ENCODE results near the gene PDSS2.
A peak's percentile ranks its signal among the peaks of the same experiment; 100 is the strongest.

The PDSS2 gene

DNA sequence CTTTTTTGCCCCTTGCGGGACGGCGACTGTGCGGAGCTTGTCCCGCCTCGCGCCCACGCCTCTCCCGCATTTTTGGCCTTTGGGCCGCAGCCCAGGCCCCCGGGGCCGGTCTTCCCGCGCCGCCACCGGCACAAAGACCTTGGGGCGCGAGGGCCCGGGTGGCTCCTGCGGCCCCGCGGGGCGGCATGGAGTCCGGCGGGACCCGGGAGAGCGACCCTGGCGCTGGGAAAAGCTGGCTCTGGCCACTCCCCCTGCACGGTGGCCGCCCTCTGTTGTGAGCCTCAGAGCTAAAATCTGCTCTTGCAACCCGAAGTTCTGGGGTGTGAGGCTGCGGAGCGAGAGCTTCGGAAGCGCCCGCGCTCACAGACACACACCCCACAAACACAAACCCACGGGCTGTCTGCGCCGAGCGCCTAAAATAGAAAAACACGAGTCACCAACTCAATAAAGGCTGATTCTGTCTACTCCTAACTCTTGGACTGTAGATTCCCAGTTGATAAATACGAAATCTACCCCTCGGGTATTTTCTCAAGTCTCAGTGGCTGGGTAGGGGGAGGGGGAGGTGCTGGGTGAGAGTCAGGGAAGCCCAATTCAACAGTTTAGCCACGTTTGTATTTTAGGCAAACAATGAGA lies 343.6 kb downstream of the PDSS2 start:
- WGBS, 2 donors (ENCODE audit: extremely low coverage in 2 of 2, insufficient read length in 2 of 2, insufficient replicate concordance in 1 of 2): no CpG with 5 or more reads among the region's 45 CpGs
- no peaks in the 10 kb centered on the region for H3K9me3 ChIP-seq (replicated peaks in 1 of 2; ENCODE audit: control insufficient read depth in 2 of 2, insufficient read depth in 1 of 2, low read depth in 1 of 2, low read length in 2 of 2)
- peak overlapping the region; percentile 98 for H3K18ac ChIP-seq (ENCODE audit: low read length)
- H3K4ac ChIP-seq (ENCODE audit: low read length): no peak overlapping the region
- no peaks in the 10 kb centered on the region for H3K79me1 ChIP-seq (ENCODE audit: low read depth, low read length)
- peak overlapping the region; percentile 89 for H2AFZ ChIP-seq (ENCODE audit: low read length)
- H4K91ac ChIP-seq (ENCODE audit: low read depth, low read length, poor library complexity): peak overlapping the region; percentile 85
- peak overlapping the region; percentile 96 for H3K27ac ChIP-seq (replicated peaks; ENCODE audit: low read length)
- DNase-seq (ENCODE audit: low spot score): peak; percentile 67
- H3K4me1 ChIP-seq (ENCODE audit: control insufficient read depth in 2 of 2, insufficient read depth in 1 of 2, low read depth in 1 of 2, low read length in 2 of 2): peaks cover 4 to 13% of the 10 kb centered on the region in 2 donors
- H2BK12ac ChIP-seq (ENCODE audit: low read length): no peak overlapping the region
- peak overlapping the region; percentile 93 to 94 for H3K4me3 ChIP-seq (ENCODE audit: low read length in 2 of 2)
- peak overlapping the region; percentile 94 for H2BK120ac ChIP-seq (ENCODE audit: low read depth, low read length)
- H3K9ac ChIP-seq (ENCODE audit: low read depth, low read length, poor library complexity): peak overlapping the region; percentile 93
- H2BK5ac ChIP-seq (ENCODE audit: low read length): peak overlapping the region; percentile 95
- peak overlapping the region; percentile 66 for H3K4me2 ChIP-seq (ENCODE audit: insufficient read depth, low read length, poor library complexity, severe bottlenecking)
- H3K23ac ChIP-seq (ENCODE audit: low read depth, low read length, poor library complexity): peak overlapping the region; percentile 85
- no peak overlapping the region for H4K8ac ChIP-seq (ENCODE audit: low read depth, low read length)
- peaks cover 0 to 12% of the 10 kb centered on the region in 2 donors for H3K36me3 ChIP-seq (replicated peaks in 1 of 2; ENCODE audit: control insufficient read depth in 2 of 2, insufficient read depth in 2 of 2, low read length in 2 of 2)
- peak overlapping the region; percentile 67 for H2BK15ac ChIP-seq (ENCODE audit: low read length)
- no peaks in the 10 kb centered on the region for H3K27me3 ChIP-seq (ENCODE audit: control insufficient read depth in 3 of 3, insufficient read depth in 3 of 3, low read depth in 1 of 3, low read length in 3 of 3)
- peak overlapping the region; percentile 56 for H3K14ac ChIP-seq (ENCODE audit: low read length)
- peak overlapping the region; percentile 92 for H2AK5ac ChIP-seq (ENCODE audit: low read depth, low read length)

DNA sequence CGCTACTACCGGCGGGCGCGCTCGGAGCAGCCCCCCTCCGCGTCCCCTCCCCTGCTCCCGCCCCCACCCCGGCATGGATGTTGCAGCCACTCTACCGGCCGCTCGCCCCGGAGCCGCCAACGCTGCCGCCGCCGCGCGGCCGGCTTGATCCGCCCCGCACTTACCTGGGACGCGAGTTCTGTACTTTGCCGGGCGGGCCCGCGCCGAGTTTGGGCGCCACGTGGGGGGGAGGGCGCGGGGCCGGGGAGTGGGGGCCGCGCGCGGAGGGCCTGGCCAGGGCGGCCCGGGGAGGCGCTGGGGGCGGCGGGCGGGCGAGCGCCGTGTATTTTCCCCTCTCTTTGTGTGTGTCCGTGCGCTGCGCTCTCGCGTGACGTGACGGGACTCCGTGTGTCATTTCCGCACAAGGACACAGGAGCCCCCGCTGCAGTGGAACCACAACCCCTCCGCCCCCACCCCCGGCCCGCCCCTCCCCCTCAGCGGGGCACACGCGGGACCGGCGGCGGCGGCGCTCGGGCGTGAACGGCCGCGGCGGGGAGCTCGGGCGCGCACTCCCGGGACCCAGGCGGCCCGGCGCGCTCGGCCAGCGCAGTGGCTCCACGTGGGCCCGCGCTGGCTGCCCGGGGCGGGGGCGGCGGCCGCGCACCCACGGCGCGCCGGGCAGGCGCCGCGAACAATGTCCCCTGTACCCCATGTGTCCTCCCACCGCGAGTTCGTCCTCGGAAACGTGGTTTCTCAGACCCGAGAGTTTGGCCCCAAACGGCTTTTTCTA lies 344.3 kb downstream of the PDSS2 start, which contains the start of gene BEND3:
TSS of gene BEND3 (minus strand) at position 590 of the 769 bp plus-strand sequence. CDS start 16,230 bp downstream, outside the sequence.
- H2BK120ac ChIP-seq (ENCODE audit: low read depth, low read length): peak within 1 kb of the TSS; percentile 94
- H3K9ac ChIP-seq (ENCODE audit: low read depth, low read length, poor library complexity): peak within 1 kb of the TSS; percentile 93
- peak within 1 kb of the TSS; percentile 85 for H4K91ac ChIP-seq (ENCODE audit: low read depth, low read length, poor library complexity)
- H3K9me3 ChIP-seq (replicated peaks in 1 of 2; ENCODE audit: control insufficient read depth in 2 of 2, insufficient read depth in 1 of 2, low read depth in 1 of 2, low read length in 2 of 2): no peaks in the 10 kb centered on the region
- peak within 1 kb of the TSS; percentile 67 for H2BK15ac ChIP-seq (ENCODE audit: low read length)
- peak within 1 kb of the TSS; percentile 98 for H3K18ac ChIP-seq (ENCODE audit: low read length)
- no peak within 1 kb of the TSS for H2BK12ac ChIP-seq (ENCODE audit: low read length)
- peak within 1 kb of the TSS; percentile 93 to 94 for H3K4me3 ChIP-seq (ENCODE audit: low read length in 2 of 2)
- H2AFZ ChIP-seq (ENCODE audit: low read length): peak within 1 kb of the TSS; percentile 89
- no peaks in the 10 kb centered on the region for H3K27me3 ChIP-seq (ENCODE audit: control insufficient read depth in 3 of 3, insufficient read depth in 3 of 3, low read depth in 1 of 3, low read length in 3 of 3)
- H3K14ac ChIP-seq (ENCODE audit: low read length): peak within 1 kb of the TSS; percentile 56
- no peaks in the 10 kb centered on the region for H3K79me1 ChIP-seq (ENCODE audit: low read depth, low read length)
- H3K23ac ChIP-seq (ENCODE audit: low read depth, low read length, poor library complexity): peak within 1 kb of the TSS; percentile 85
- peaks cover 0 to 12% of the 10 kb centered on the region in 2 donors for H3K36me3 ChIP-seq (replicated peaks in 1 of 2; ENCODE audit: control insufficient read depth in 2 of 2, insufficient read depth in 2 of 2, low read length in 2 of 2)
- DNase-seq (ENCODE audit: low spot score): peak; percentile 43
- peak within 1 kb of the TSS; percentile 92 for H2AK5ac ChIP-seq (ENCODE audit: low read depth, low read length)
- H3K27ac ChIP-seq (replicated peaks; ENCODE audit: low read length): peak within 1 kb of the TSS; percentile 96
- H2BK5ac ChIP-seq (ENCODE audit: low read length): peak within 1 kb of the TSS; percentile 95
- WGBS, 2 donors (ENCODE audit: extremely low coverage in 2 of 2, insufficient read length in 2 of 2, insufficient replicate concordance in 1 of 2): no CpG with 5 or more reads among the region's 109 CpGs
- H3K4me2 ChIP-seq (ENCODE audit: insufficient read depth, low read length, poor library complexity, severe bottlenecking): peak within 1 kb of the TSS; percentile 66
- no peak within 1 kb of the TSS for H4K8ac ChIP-seq (ENCODE audit: low read depth, low read length)
- peaks cover 4 to 13% of the 10 kb centered on the region in 2 donors for H3K4me1 ChIP-seq (ENCODE audit: control insufficient read depth in 2 of 2, insufficient read depth in 1 of 2, low read depth in 1 of 2, low read length in 2 of 2)
- H3K4ac ChIP-seq (ENCODE audit: low read length): no peak within 1 kb of the TSS

GRCh38 chr6:107114213-107114925 lies 345.0 kb downstream of the PDSS2 start:
- Histone ChIP-seq H3K23ac (ENCODE audit: low read depth, low read length, poor library complexity) (peak overlapping the region; percentile 85), H2AFZ (ENCODE audit: low read length) (peak overlapping the region; percentile 87), H4K8ac (ENCODE audit: low read depth, low read length) (no peak overlapping the region), H2BK5ac (ENCODE audit: low read length) (peak overlapping the region; percentile 82), H3K18ac (ENCODE audit: low read length) (peak overlapping the region; percentile 94), H3K27ac (replicated peaks; ENCODE audit: low read length) (peak overlapping the region; percentile 96), H3K9me3 (replicated peaks in 1 of 2; ENCODE audit: control insufficient read depth in 2 of 2, insufficient read depth in 1 of 2, low read depth in 1 of 2, low read length in 2 of 2) (no peaks in the 10 kb centered on the region), H3K4me1 (ENCODE audit: control insufficient read depth in 2 of 2, insufficient read depth in 1 of 2, low read depth in 1 of 2, low read length in 2 of 2) (peaks cover 4 to 13% of the 10 kb centered on the region in 2 donors), H2BK15ac (ENCODE audit: low read length) (no peak overlapping the region), H4K91ac (ENCODE audit: low read depth, low read length, poor library complexity) (no peak overlapping the region), H3K4me2 (ENCODE audit: insufficient read depth, low read length, poor library complexity, severe bottlenecking) (peak overlapping the region; percentile 45), H2BK120ac (ENCODE audit: low read depth, low read length) (no peak overlapping the region), H3K9ac (ENCODE audit: low read depth, low read length, poor library complexity) (peak overlapping the region; percentile 60), H3K36me3 (replicated peaks in 1 of 2; ENCODE audit: control insufficient read depth in 2 of 2, insufficient read depth in 2 of 2, low read length in 2 of 2) (peaks cover 0 to 12% of the 10 kb centered on the region in 2 donors), H3K4ac (ENCODE audit: low read length) (no peak overlapping the region), H3K79me1 (ENCODE audit: low read depth, low read length) (no peaks in the 10 kb centered on the region), H3K4me3 (ENCODE audit: low read length in 2 of 2) (peak overlapping the region; percentile 93 to 94), H2AK5ac (ENCODE audit: low read depth, low read length) (peak overlapping the region; percentile 37), H3K14ac (ENCODE audit: low read length) (no peak overlapping the region), H3K27me3 (ENCODE audit: control insufficient read depth in 3 of 3, insufficient read depth in 3 of 3, low read depth in 1 of 3, low read length in 3 of 3) (no peaks in the 10 kb centered on the region), H2BK12ac (ENCODE audit: low read length) (no peak overlapping the region)
- WGBS, 2 donors (ENCODE audit: extremely low coverage in 2 of 2, insufficient read length in 2 of 2, insufficient replicate concordance in 1 of 2): no CpG with 5 or more reads among the region's 116 CpGs
- DNase-seq (ENCODE audit: low spot score): peak; percentile 82

Measured in neuronal stem cell (in vitro differentiated cells).